GM18526 (cell line): ENCODE measurements around the gene NDUFS7.

Experiments
- POLR2A ChIP-seq: IDR thresholded peaks from 3 replicates; pipeline ENCODE4 v1.6.1; 2011; ENCODE audit not compliant: insufficient read length; ENCODE audit errors: extremely low read depth

Gene NDUFS7

GRCh38 chr19:1389033-1389940 lies 5.6 kb downstream of the NDUFS7 start:
- no peak for TF ChIP-seq POLR2A

DNA sequence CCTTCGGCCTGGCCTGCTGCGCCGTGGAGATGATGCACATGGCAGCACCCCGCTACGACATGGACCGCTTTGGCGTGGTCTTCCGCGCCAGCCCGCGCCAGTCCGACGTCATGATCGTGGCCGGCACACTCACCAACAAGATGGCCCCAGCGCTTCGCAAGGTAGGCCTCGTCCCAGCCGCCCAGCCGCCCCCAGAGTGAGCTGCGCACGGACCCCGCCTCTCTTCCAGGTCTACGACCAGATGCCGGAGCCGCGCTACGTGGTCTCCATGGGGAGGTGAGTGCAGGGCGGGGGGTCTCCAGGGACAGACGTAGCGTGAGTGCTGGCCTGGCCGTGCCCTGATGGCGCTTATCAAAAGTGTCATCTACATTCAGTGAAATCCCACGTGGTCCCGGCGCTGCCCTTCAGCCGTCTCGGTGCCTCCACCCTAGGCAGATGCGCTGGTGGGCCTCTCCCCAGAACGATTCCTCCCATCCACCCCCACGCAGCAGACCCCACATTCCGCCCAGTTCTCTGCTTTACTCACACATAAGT lies 7.2 kb downstream of the NDUFS7 start:
- TF ChIP-seq POLR2A = no peak

DNA sequence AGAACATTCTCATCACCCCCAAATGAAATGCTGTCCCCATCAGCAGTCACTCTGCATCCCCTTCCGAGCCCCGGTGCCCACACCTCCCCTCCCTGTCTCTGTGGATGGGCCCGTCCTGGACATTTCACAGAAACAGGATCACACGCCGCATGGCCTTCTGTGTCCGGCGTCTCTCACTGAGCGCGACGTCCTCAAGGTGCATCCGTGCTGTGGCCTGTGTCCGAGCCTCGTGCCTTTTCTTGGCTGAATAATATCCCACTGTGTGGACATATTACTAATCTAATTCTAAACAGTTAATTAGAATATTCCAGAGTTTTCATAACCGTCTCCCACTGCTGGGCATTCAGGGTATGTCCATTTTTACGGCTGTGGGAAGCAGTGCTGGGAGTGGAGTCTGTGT lies 8.7 kb downstream of the NDUFS7 start:
- TF ChIP-seq POLR2A = no peak

GRCh38 chr19:1392939-1393530 lies 9.3 kb downstream of the NDUFS7 start:
- no peak for TF ChIP-seq POLR2A

DNA sequence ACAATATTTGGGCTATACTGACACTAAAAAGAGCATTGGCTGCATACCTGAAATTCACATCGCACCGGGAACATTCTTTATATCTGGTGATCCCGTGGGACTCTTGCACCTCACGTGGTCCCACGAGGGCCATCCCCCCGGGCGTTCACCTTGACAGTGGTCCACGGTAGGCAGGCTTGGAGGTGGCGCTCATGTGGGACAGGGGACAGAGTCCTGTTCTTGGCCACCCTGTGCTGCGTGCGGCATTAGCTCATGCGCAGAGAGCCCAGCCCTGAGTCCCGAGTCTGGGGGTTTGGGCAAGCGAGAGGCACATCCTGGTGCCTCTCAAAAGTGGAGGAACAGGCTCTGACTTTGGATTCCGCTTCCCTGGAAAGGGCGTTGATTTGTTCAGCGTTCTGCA lies 10.1 kb downstream of the NDUFS7 start:
- TF ChIP-seq POLR2A = no peak

DNA sequence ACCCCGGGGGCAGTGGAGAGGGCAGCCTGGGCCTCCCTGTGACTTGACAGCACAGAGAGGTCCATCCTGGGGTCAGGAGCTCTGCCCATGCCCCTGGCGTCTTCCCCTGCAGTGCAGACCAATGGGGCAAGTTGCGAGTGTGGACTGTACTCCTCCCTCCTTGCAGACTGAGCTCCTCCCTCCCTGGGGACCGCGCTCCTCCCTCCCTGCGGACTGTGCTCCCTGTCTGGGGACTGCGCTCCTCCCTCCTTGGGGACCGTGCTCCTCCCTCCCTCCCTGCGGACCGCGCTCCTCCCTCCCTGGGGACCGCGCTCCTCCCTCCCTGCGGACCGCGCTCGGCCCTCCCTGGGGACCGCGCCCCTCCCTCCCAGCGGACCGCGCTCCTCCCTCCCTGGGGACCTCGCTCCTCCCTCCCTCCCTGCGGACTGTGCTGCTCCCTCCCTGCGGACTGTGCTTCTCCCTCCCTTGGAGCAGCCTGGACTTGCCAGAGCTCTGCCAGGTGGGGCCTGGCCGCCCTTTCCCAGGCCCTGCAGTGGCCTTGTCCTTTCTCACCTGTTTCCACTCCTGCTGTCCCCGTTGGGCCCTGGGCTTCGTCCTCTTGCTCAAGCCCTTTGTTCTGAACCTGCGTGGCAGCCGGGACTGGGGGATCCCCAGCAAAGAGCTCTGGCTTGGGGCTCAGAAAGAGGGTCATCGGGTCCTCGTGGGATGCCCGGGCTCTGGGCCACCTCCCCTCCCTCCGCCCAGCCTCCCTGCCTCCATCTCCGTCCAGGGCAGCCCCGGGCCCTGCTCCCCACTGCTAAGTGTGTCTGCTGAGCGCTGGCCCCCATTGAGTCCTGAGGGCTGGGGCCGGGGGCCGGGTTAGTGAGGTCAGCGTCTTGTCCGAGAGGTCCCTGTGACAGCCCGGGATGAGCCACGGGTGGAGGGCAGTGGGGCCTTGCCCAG lies 10.8 kb downstream of the NDUFS7 start:
- no peak for TF ChIP-seq POLR2A

GRCh38 chr19:1395194-1396018 lies 11.7 kb downstream of the NDUFS7 start:
- TF ChIP-seq POLR2A = no peak

- no peak for TF ChIP-seq POLR2A
Measured at GRCh38 chr19:1396019-1396767, 12.5 kb downstream of the NDUFS7 start.

DNA sequence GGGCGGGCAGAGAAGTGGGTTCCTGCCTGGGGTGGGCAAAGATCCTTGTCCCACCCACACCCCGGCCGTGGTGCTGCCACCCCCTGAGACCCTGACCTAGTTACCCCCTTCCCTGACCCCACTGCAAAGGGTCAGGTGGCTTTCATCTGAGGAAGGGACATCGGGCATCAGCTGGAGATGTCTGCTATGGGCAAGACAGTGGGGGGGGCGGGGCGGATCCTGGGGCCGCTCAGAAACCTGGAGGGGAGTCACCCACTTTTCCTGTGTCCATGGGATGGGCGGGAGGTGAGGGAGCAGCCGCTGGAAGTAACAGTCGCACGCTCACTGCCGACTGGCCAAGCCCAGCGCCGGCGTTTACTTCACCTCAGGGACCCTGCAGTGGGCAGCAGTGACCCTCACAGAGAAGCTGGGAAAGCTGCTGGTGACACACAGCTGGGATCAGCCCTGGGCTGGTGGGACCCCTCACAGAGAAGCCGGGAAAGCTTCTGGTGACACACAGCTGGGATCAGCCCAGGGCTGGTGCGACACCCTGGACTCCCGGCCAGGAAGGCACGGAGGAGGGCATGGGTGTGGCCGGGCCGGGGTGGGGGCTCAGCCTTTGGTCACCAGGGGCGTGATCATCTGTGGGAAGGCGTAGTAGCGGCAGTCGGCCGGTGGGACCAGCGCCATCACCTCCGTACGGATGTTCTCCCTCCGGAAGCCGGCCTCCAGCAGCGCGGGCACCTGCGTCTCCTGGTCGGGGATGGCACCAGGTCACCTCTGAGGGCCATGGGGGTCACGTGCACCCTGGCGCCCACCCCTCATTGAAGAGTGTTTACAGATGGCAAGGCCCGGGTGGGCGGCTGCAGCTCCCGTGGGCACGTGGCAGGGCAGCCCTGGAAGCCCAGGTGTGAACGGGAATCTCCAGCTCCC lies 13.3 kb downstream of the NDUFS7 start:
- no peak for TF ChIP-seq POLR2A

DNA sequence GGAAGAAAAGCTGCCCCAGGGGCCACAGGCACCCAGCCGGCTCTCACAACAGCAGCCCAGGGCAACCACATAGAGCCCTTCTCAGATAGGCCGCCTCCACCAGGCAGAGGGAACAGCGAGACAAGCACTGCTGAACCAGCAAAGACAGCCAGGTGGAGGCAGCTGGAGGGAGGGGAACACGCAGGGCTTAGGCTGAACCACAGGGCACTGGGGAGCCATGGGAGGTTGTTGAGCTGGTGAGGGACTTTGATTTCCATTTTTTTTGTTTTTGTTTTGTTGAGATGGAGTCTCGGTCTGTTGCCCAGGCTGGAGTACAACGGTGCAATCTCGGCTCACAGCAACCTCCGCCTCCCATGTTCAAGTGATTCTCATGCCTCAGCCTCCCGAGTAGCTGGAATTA lies 14.1 kb downstream of the NDUFS7 start:
- no peak for TF ChIP-seq POLR2A

- TF ChIP-seq POLR2A = no peak
Measured at GRCh38 chr19:1399079-1399478, 15.4 kb downstream of the NDUFS7 start.

DNA sequence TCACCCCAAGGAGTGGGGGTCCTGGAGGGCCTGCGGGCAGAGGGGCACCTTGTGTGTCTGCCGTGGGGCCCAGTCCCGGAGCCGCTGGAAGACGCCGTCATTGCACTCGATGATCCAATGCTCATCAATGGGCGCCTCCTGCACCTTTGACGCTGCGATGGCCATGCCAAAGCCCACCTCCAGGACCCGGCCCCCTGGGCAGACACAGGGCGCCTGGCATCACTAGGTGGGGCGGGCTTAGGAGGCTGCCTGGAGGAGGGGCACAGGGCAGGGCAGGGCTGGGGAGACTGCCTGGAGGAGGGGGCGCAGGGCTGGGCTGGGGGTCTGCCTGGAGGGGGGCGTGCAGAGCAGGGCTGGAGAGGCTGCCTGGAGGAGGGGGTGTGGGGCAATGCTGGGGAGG lies 16.0 kb downstream of the NDUFS7 start:
- TF ChIP-seq POLR2A = no peak

- TF ChIP-seq POLR2A = no peak
Measured at GRCh38 chr19:1400281-1401137, 16.8 kb downstream of the NDUFS7 start.
